Measurements from ENCODE around the gene NAP1L5.
A peak's percentile ranks its signal among the peaks of the same experiment; 100 is the strongest.

NAP1L5 gene

GRCh38 chr4:88709989-88710388, 12.4 kb upstream of the NAP1L5 start:
- H3K4me3 ChIP-seq (ENCODE audit: low read depth, low read length), result no peak overlapping the region
- H3K27me3 ChIP-seq (ENCODE audit: insufficient read depth, low read depth, severe bottlenecking), result no peaks in the 10 kb centered on the region
- H3K27ac ChIP-seq, result no peak overlapping the region
- TF ChIP-seq CTCF (IDR thresholded peaks at IDR 0.05; ENCODE audit: low read depth, low read length), result no peak
- H3K36me3 ChIP-seq, result no peaks in the 10 kb centered on the region
- no peak for DNase-seq
- H3K9me3 ChIP-seq (ENCODE audit: severe bottlenecking), result no peaks in the 10 kb centered on the region

- Histone ChIP-seq H3K36me3 (no peaks in the 10 kb centered on the region), H3K9me3 (ENCODE audit: severe bottlenecking) (no peaks in the 10 kb centered on the region), H3K27ac (no peak overlapping the region), H3K4me3 (ENCODE audit: low read depth, low read length) (no peak overlapping the region), H3K27me3 (ENCODE audit: insufficient read depth, low read depth, severe bottlenecking) (no peaks in the 10 kb centered on the region)
- DNase-seq, result peak; percentile 52
- peak; percentile 70 for TF ChIP-seq CTCF (IDR thresholded peaks at IDR 0.05; ENCODE audit: low read depth, low read length)
These were observed 8.9 kb upstream of the NAP1L5 start for GRCh38 chr4:88706574-88706973.

- no peak for TF ChIP-seq CTCF (IDR thresholded peaks at IDR 0.05; ENCODE audit: low read depth, low read length)
- Histone ChIP-seq H3K4me3 (ENCODE audit: low read depth, low read length) (no peak overlapping the region), H3K27ac (no peak overlapping the region), H3K36me3 (no peaks in the 10 kb centered on the region), H3K27me3 (ENCODE audit: insufficient read depth, low read depth, severe bottlenecking) (no peaks in the 10 kb centered on the region), H3K9me3 (ENCODE audit: severe bottlenecking) (no peaks in the 10 kb centered on the region)
- no peak for DNase-seq
These were observed 8.3 kb upstream of the NAP1L5 start for GRCh38 chr4:88705805-88706492.

DNA sequence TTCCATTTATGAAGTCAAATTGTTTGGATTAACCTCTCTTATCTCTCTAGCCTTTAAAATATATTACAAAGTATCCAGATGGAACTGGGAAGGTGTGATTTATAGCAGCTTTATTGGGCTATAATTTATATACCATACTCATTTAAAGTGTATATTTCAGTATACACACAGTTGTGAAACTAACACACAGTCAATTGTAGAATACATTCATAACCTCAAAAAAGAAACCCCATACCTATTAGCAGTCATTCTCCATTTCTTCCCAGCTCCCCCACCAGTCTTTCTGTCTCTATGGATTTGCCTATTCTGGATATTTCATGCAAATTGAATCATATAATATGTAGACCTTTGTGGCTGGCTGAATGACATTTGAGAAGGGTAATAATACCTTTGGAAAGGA, 7.6 kb upstream of the NAP1L5 start:
- Histone ChIP-seq H3K27me3 (ENCODE audit: insufficient read depth, low read depth, severe bottlenecking) (no peaks in the 10 kb centered on the region), H3K4me3 (ENCODE audit: low read depth, low read length) (no peak overlapping the region), H3K27ac (no peak overlapping the region), H3K36me3 (no peaks in the 10 kb centered on the region), H3K9me3 (ENCODE audit: severe bottlenecking) (no peaks in the 10 kb centered on the region)
- TF ChIP-seq CTCF (IDR thresholded peaks at IDR 0.05; ENCODE audit: low read depth, low read length), result no peak
- DNase-seq, result no peak

GRCh38 chr4:88702782-88703181, 5.2 kb upstream of the NAP1L5 start:
- H3K9me3 ChIP-seq (ENCODE audit: severe bottlenecking), result no peaks in the 10 kb centered on the region
- no peak overlapping the region for H3K4me3 ChIP-seq (ENCODE audit: low read depth, low read length)
- no peaks in the 10 kb centered on the region for H3K27me3 ChIP-seq (ENCODE audit: insufficient read depth, low read depth, severe bottlenecking)
- TF ChIP-seq CTCF (IDR thresholded peaks at IDR 0.05; ENCODE audit: low read depth, low read length), result no peak
- DNase-seq, result no peak
- H3K36me3 ChIP-seq, result no peaks in the 10 kb centered on the region
- H3K27ac ChIP-seq, result no peak overlapping the region

DNA sequence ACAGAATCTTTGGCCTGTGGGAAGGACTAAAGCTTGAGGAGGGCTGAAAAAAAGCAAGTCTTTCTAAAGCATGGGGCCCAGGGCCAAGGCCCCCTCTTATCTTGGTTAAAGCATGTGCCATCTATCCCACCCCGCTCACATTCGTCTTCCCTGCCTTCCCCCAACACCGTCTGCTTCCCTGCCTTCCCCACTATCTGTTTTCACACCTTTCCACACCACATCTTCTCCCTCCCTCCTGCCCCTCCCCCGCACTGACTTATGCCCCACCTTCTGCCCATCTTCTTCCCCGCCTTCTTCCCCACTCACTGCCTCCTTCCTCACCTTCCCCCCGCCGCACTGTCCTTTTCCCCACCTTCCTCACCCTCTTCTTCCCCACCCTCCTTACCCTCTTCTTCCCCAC, 890 bp upstream of the NAP1L5 start:
- H3K27ac ChIP-seq, result no peak overlapping the region
- no peak for DNase-seq
- no peak overlapping the region for H3K4me3 ChIP-seq (ENCODE audit: low read depth, low read length)
- TF ChIP-seq CTCF (IDR thresholded peaks at IDR 0.05; ENCODE audit: low read depth, low read length), result no peak
- H3K36me3 ChIP-seq, result no peaks in the 10 kb centered on the region
- H3K9me3 ChIP-seq (ENCODE audit: severe bottlenecking), result no peaks in the 10 kb centered on the region
- H3K27me3 ChIP-seq (ENCODE audit: insufficient read depth, low read depth, severe bottlenecking), result no peaks in the 10 kb centered on the region

All from WERI-Rb-1 (cell line).